HepG2 (cell line): ENCODE data around the gene TANC1. TPM values are rescaled to one million over a fixed set of nuclear protein-coding genes. Genes with fewer than 3 reads are reported as not detected.

Source experiments
- ATAC-seq: fragments of 200-7000 bp; cut with Tn5 transposase; 3 replicates; pipeline ENCODE4 v1.9.1; 2020; ENCODE audit warnings: mild to moderate bottlenecking, moderate library complexity
- BruUV-seq: library from RNA; stranded (reverse); fragments of 400-500 nt; replicated peaks from 2 replicates; lab custom pipeline; 2021; lab: Mats Ljungman, UMichigan
- CTCF ChIA-PET: fragments of 300-600 bp; formaldehyde crosslinking; extraction: SDS; loops from one replicate; lab custom pipeline; 2021; ENCODE audit warnings: low total read pairs, inconsistent platforms, low intra/inter-chr PET ratio; lab: Yijun Ruan, JAX
- POLR2A ChIA-PET: fragments of 350-600 bp; sonication (Branson Sonifier 250); formaldehyde crosslinking; loops from one replicate; lab custom pipeline; 2020; ENCODE audit warnings: antibody characterized with exemption, inconsistent platforms; lab: Yijun Ruan, JAX
- DNase-seq: peaks from one replicate; pipeline ENCODE4 v3.0.0-alpha.2; 2015; ENCODE audit warnings: low spot score
- FAIRE-seq: peaks from 3 replicates; lab custom pipeline; 2011; peaks lifted over from hg19 to GRCh38; lab: Jason Lieb, UNC
- H2AFZ ChIP-seq: one replicate; pipeline ENCODE4 v1.6.1; 2011; ENCODE audit warnings: low read length, inconsistent platforms
- H3K27ac ChIP-seq: fragments of 300-600 bp; 3 replicates; pipeline ENCODE4 v1.8.0; 2011; ENCODE audit warnings: mixed run types, mild to moderate bottlenecking, mixed read lengths, low read length, inconsistent platforms; ENCODE audit not compliant: insufficient read depth; ENCODE audit errors: extremely low read length
- H3K27me3 ChIP-seq, 2 experiments: fragments of 200-600 bp in 1 of 2; 2 replicates in 1 of 2; 3 replicates in 1 of 2; pipeline versions ENCODE4 v1.6.0 to v1.8.0; 2011; ENCODE audit warnings: low read length in 2 of 2, mild to moderate bottlenecking in 2 of 2, moderate library complexity in 2 of 2, inconsistent platforms in 1 of 2; ENCODE audit not compliant: insufficient read depth in 2 of 2, control insufficient read depth in 1 of 2
- H3K36me3 ChIP-seq, 2 experiments: fragments of 200-600 bp in 1 of 2; replicated peaks in 1 of 2; 2 replicates in 1 of 2; 3 replicates in 1 of 2; pipeline versions ENCODE4 v1.5.1 to v1.8.0; 2011; ENCODE audit warnings: low read length in 2 of 2, inconsistent platforms in 1 of 2; ENCODE audit not compliant: insufficient read depth in 2 of 2, control insufficient read depth in 1 of 2
- H3K4me1 ChIP-seq: 2 replicates; pipeline ENCODE4 v1.5.1; 2012; ENCODE audit warnings: low read length, inconsistent platforms; ENCODE audit not compliant: insufficient read depth
- H3K4me2 ChIP-seq: 2 replicates; pipeline ENCODE4 v1.6.0; 2011; ENCODE audit warnings: low read depth, low read length, inconsistent platforms
- H3K4me3 ChIP-seq, 3 experiments: fragments of 200-600 bp in 1 of 3; sonication (generic), shearing (Covaris generic) in 1 of 3; replicated peaks in 1 of 3; 2 replicates each; pipeline ENCODE4 v1.5.1; 2011 to 2016; ENCODE audit warnings: low read length in 3 of 3, inconsistent platforms in 2 of 3, low read depth in 2 of 3, mild to moderate bottlenecking in 2 of 3, control low read depth in 1 of 3, mixed read lengths in 1 of 3; ENCODE audit not compliant: insufficient read depth in 1 of 3
- H3K79me2 ChIP-seq: one replicate; pipeline ENCODE4 v1.6.1; 2011; ENCODE audit warnings: low read length, inconsistent platforms; ENCODE audit not compliant: insufficient read depth
- H3K9ac ChIP-seq: 2 replicates; pipeline ENCODE4 v1.6.0; 2011; ENCODE audit warnings: mild to moderate bottlenecking, low read depth, low read length, inconsistent platforms; ENCODE audit not compliant: insufficient read depth
- H3K9me3 ChIP-seq: 2 replicates; pipeline ENCODE4 v1.5.1; 2012; ENCODE audit warnings: mild to moderate bottlenecking, low read length
- H4K20me1 ChIP-seq: 2 replicates; pipeline ENCODE4 v1.6.0; 2011; ENCODE audit warnings: inconsistent platforms, mild to moderate bottlenecking, low read length, moderate library complexity; ENCODE audit not compliant: insufficient read depth
- ARHGAP35 ChIP-seq: sonication (generic); formaldehyde crosslinking; IDR thresholded peaks from 2 replicates; pipeline ENCODE4 v1.9.0; 2022; ENCODE audit warnings: mild to moderate bottlenecking, inconsistent platforms, moderate library complexity, missing genetic modification reagents, borderline replicate concordance
- CREB3 ChIP-seq: sonication (generic); formaldehyde crosslinking; IDR thresholded peaks from 2 replicates; pipeline ENCODE4 v1.5.0; 2020; ENCODE audit warnings: missing genetic modification reagents
- CTCF ChIP-seq: sonication (generic); formaldehyde crosslinking; IDR thresholded peaks from 2 replicates; pipeline ENCODE4 v1.5.0; 2020; ENCODE audit warnings: mild to moderate bottlenecking, missing genetic modification reagents, moderate library complexity
- MED13 ChIP-seq: sonication (generic); formaldehyde crosslinking; IDR thresholded peaks from 2 replicates; pipeline ENCODE4 v1.5.0; 2020; ENCODE audit warnings: missing genetic modification reagents
- MXD3 ChIP-seq: IDR thresholded peaks from 2 replicates; pipeline ENCODE4 v1.6.1; 2016; ENCODE audit warnings: mild to moderate bottlenecking, missing biosample characterization, missing genetic modification reagents
- NR2C2 ChIP-seq: sonication (generic); formaldehyde crosslinking; IDR thresholded peaks from 2 replicates; pipeline ENCODE4 v1.4.0; 2020; ENCODE audit warnings: missing genetic modification reagents, mild to moderate bottlenecking, moderate library complexity, borderline replicate concordance
- RAD21 ChIP-seq: fragments of 450-650 bp; formaldehyde crosslinking; IDR thresholded peaks from 2 replicates; pipeline ENCODE4 v1.5.0; 2020; ENCODE audit warnings: mild to moderate bottlenecking
- SALL2 ChIP-seq: sonication (generic); formaldehyde crosslinking; IDR thresholded peaks from 2 replicates; pipeline ENCODE4 v1.8.1; 2023; ENCODE audit warnings: mild to moderate bottlenecking, missing genetic modification reagents, inconsistent platforms
- SMAD3 ChIP-seq: sonication (generic); formaldehyde crosslinking; IDR thresholded peaks from 2 replicates; pipeline ENCODE4 v1.4.0; 2020; ENCODE audit warnings: missing genetic modification reagents
- STAG1 ChIP-seq: sonication (generic); formaldehyde crosslinking; IDR thresholded peaks from 2 replicates; pipeline ENCODE4 v1.4.0; 2020; ENCODE audit warnings: missing genetic modification reagents
- SUZ12 ChIP-seq: fragments of 150-350 bp; IDR thresholded peaks from 2 replicates; pipeline ENCODE4 v1.6.1; 2014; ENCODE audit warnings: low read depth, low read length
- TMF1 ChIP-seq: sonication (generic); formaldehyde crosslinking; IDR thresholded peaks from 2 replicates; pipeline ENCODE4 v1.8.1; 2022; ENCODE audit warnings: low read depth, missing genetic modification reagents
- ZFX ChIP-seq: sonication (generic); formaldehyde crosslinking; IDR thresholded peaks from 2 replicates; pipeline ENCODE4 v1.4.0; 2020; ENCODE audit warnings: mild to moderate bottlenecking, low read depth, missing genetic modification reagents, moderate library complexity
- ZFYVE20 ChIP-seq: sonication (generic); formaldehyde crosslinking; IDR thresholded peaks from 2 replicates; pipeline ENCODE4 v1.8.0; 2023; ENCODE audit warnings: low read depth, mild to moderate bottlenecking, moderate library complexity, missing genetic modification reagents, borderline replicate concordance
- ZNF576 ChIP-seq: sonication (generic); formaldehyde crosslinking; IDR thresholded peaks from 2 replicates; pipeline ENCODE4 v1.4.0; 2020; ENCODE audit warnings: mild to moderate bottlenecking, missing genetic modification reagents
- WGBS: methylation state at CpG from one replicate; pipeline ENCODE4 v1.1.6; 2017; ENCODE audit warnings: low lambda C conversion rate; 5-methylcytosine and 5-hydroxymethylcytosine counted together
- in situ Hi-C: cut with HindIII; loops from 2 replicates; pipeline ENCODE4 v1.10.0; 2017; ENCODE audit warnings: low pct_unique_long_range_greater_than_20kb; ENCODE audit not compliant: extremely low pct_ligation_motif_present
- intact Hi-C: fragments of 100-400 bp; cut with micrococcal nuclease; formaldehyde crosslinking; loops from one replicate; pipeline ENCODE4 v1.10.0; 2022; ENCODE audit not compliant: unreplicated experiment
- polyA plus RNA-seq, 8 experiments: library from polyadenylated mRNA; depleted of rRNA in 3 of 8; stranded (reverse) in 7 of 8; unstranded in 1 of 8; fragments of >200 nt; fragmentation: Illumina TruSeq in 4 of 8; extraction: Trizol in 4 of 8; gene quantifications; 2 replicates each; pipeline versions ENCODE4 v1.2.1 to v1.2.3, GENCODE V29; 2011 to 2016; ENCODE audit warnings: low read depth in 4 of 8, missing spikeins in 1 of 8, mixed read lengths in 1 of 8; ENCODE audit not compliant: insufficient read depth in 1 of 8
- total RNA-seq, 5 experiments: library from RNA; depleted of rRNA; stranded (reverse); fragments of >200 nt; fragmentation: Illumina TruSeq; extraction: Trizol; gene quantifications; 2 replicates each; pipeline ENCODE4 v1.2.3, GENCODE V29; 2016; ENCODE audit warnings: low read depth in 1 of 5

The TANC1 gene
- total and polyA plus RNA-seq, 2 of the 13 experiments (the other 11 are each of a cell fraction or from before 2014, with no cell fraction given) = 2.3 to 5.6 TPM

GRCh38 chr2:159183346-159183745 is 214.9 kb downstream of the TANC1 start:
- Histone ChIP-seq H3K27me3 (no peaks in the 10 kb centered on the region), H3K4me1 (no peaks in the 10 kb centered on the region), H2AFZ (no peak overlapping the region), H3K4me2 (no peak overlapping the region), H3K79me2 (no peaks in the 10 kb centered on the region), H4K20me1 (no peaks in the 10 kb centered on the region), H3K9ac (no peak overlapping the region), H3K36me3 (peaks cover 0 to 2% of the 10 kb centered on the region in 2 experiments; a peak in 2 of 5 replicates), H3K27ac (no peak overlapping the region)
- CTCF ChIA-PET = no interaction called here
- POLR2A ChIA-PET = no interaction called here
- intact Hi-C loops = no loop called here
- no TSS peak for BruUV-seq
- TF ChIP-seq ARHGAP35 (CRISPR knock-in tag) (no peak), SALL2 (no peak), NR2C2 (no peak), MXD3 (CRISPR knock-in tag) (no peak), SMAD3 (CRISPR knock-in tag) (no peak)
- TF ChIP-seq, all 625 proteins: peak for 0
- no peak overlapping the region for H3K4me3 ChIP-seq
- in situ Hi-C loops = no loop called here
- DNase-seq (no peak), ATAC-seq (no peak), FAIRE-seq (no peak)
- H3K9me3 ChIP-seq = no peaks in the 10 kb centered on the region
- WGBS = 67% methylated on average over 9 of the region's 9 CpGs

- peak; percentile 23 for DNase-seq
- Histone ChIP-seq H3K79me2 (no peaks in the 10 kb centered on the region), H3K27me3 (no peaks in the 10 kb centered on the region), H3K36me3 (peaks cover 0 to 2% of the 10 kb centered on the region in 2 experiments; a peak in 2 of 5 replicates), H2AFZ (no peak overlapping the region), H4K20me1 (no peaks in the 10 kb centered on the region), H3K9ac (no peak overlapping the region), H3K4me2 (no peak overlapping the region), H3K27ac (no peak overlapping the region), H3K9me3 (no peaks in the 10 kb centered on the region), H3K4me1 (no peaks in the 10 kb centered on the region), H3K4me3 (no peak overlapping the region)
- POLR2A ChIA-PET = no interaction called here
- 79% methylated on average over 14 of the region's 14 CpGs for WGBS
- in situ Hi-C loops = no loop called here
- FAIRE-seq = peak; percentile 12
- CTCF ChIA-PET = no interaction called here
- ATAC-seq = peak; percentile 79
- BruUV-seq = no TSS peak
- intact Hi-C loops = no loop called here
- no peak for TF ChIP-seq TMF1 (CRISPR knock-in tag)
- 0 out of 2 replicates have a peak, but pooled peaks have one; percentile 31 for TF ChIP-seq ZFYVE20 (CRISPR knock-in tag)
- no peak for TF ChIP-seq MED13 (CRISPR knock-in tag)
- peak; percentile 33; the same call in 1 of the 2 replicates for TF ChIP-seq ZFX
- TF ChIP-seq STAG1 = peak; percentile 72
- no peak for TF ChIP-seq SUZ12
- TF ChIP-seq ZNF576 (CRISPR knock-in tag) = peak; percentile 95; the same call in 1 of the 2 replicates
- TF ChIP-seq RAD21 (CRISPR knock-in tag) = peak; percentile 21; the same call in 1 of the 2 replicates
- peak; percentile 55 for TF ChIP-seq CTCF (CRISPR knock-in tag)
- no peak for TF ChIP-seq CREB3 (CRISPR knock-in tag)
These were observed 217.1 kb downstream of the TANC1 start for GRCh38 chr2:159185401-159186130.
